Fibroblast of lung (primary cell): Measurements from ENCODE around the gene FANCE. TPM values are rescaled to one million over a fixed set of nuclear protein-coding genes. Genes with fewer than 3 reads are reported as not detected.

Experiments
- DNase-seq, 2 donors: peaks; one replicate each; pipeline versions ENCODE4 v3.0.0 to v3.0.0-alpha.2; 2010; ENCODE audit warnings: low read depth in 2 of 2
- H2AFZ ChIP-seq: 2 replicates; pipeline ENCODE4 v1.5.1; 2012; ENCODE audit warnings: low read length, control low read depth, inconsistent platforms
- H3K27ac ChIP-seq: 2 replicates; pipeline ENCODE4 v1.5.1; 2011; ENCODE audit warnings: low read length, control low read depth; ENCODE audit not compliant: insufficient read depth
- H3K27me3 ChIP-seq: 2 replicates; pipeline ENCODE4 v1.5.1; 2011; ENCODE audit warnings: mild to moderate bottlenecking, low read length; ENCODE audit not compliant: control insufficient read depth, insufficient read depth
- H3K36me3 ChIP-seq: 2 replicates; pipeline ENCODE4 v1.5.1; 2011; ENCODE audit warnings: low read length; ENCODE audit not compliant: control insufficient read depth, insufficient read depth
- H3K4me1 ChIP-seq: 2 replicates; pipeline ENCODE4 v1.5.1; 2011; ENCODE audit warnings: low read length; ENCODE audit not compliant: control insufficient read depth, insufficient read depth; ENCODE audit errors: extremely low read depth
- H3K4me2 ChIP-seq: 2 replicates; pipeline ENCODE4 v1.5.1; 2011; ENCODE audit warnings: low read length, control low read depth; ENCODE audit not compliant: insufficient read depth; ENCODE audit errors: extremely low read depth
- H3K4me3 ChIP-seq, 4 experiments: fragments of 200-600 bp in 1 of 4; sonication (generic) in 1 of 4; replicated peaks in 1 of 4; 2 replicates each; pipeline ENCODE4 v1.5.1; 2011 to 2016; ENCODE audit warnings: low read length in 4 of 4, low read depth in 3 of 4, mild to moderate bottlenecking in 3 of 4, control low read depth in 2 of 4, inconsistent platforms in 1 of 4, mixed read lengths in 1 of 4; ENCODE audit not compliant: insufficient read depth in 1 of 4; ENCODE audit errors: control extremely low read depth in 1 of 4
- H3K79me2 ChIP-seq: 2 replicates; pipeline ENCODE4 v1.5.1; 2012; ENCODE audit warnings: mild to moderate bottlenecking, low read length, inconsistent platforms; ENCODE audit not compliant: control insufficient read depth, insufficient read depth
- H3K9ac ChIP-seq: 2 replicates; pipeline ENCODE4 v1.5.1; 2011; ENCODE audit warnings: mild to moderate bottlenecking, low read length, control low read depth; ENCODE audit not compliant: insufficient read depth
- H3K9me3 ChIP-seq: 2 replicates; pipeline ENCODE4 v1.5.1; 2012; ENCODE audit warnings: low read depth, low read length; ENCODE audit not compliant: control insufficient read depth, insufficient read depth
- H4K20me1 ChIP-seq: 2 replicates; pipeline ENCODE4 v1.5.1; 2011; ENCODE audit warnings: low read length; ENCODE audit not compliant: control insufficient read depth, insufficient read depth; ENCODE audit errors: extremely low read depth
- CTCF ChIP-seq, 2 donors: IDR thresholded peaks in 1 of 2; conservative IDR thresholded peaks in 1 of 2; 1 replicate in 1 of 2; 2 replicates in 1 of 2; pipeline ENCODE4 v1.5.1; 2011 to 2012; ENCODE audit warnings: low read length in 2 of 2, control low read depth in 1 of 2, inconsistent platforms in 1 of 2, low read depth in 1 of 2, mild to moderate bottlenecking in 1 of 2
- EZH2 ChIP-seq: IDR thresholded peaks from 2 replicates; pipeline ENCODE4 v1.5.1; 2012; ENCODE audit warnings: low read length, control low read depth, mild to moderate bottlenecking; ENCODE audit errors: missing control alignments
- polyA minus RNA-seq: library from RNA; depleted of rRNA, polyadenylated mRNA; stranded (reverse); fragments of >200 nt; gene quantifications from 2 replicates; pipeline ENCODE4 v1.2.3, GENCODE V29; 2011; ENCODE audit warnings: low replicate concordance
- polyA plus RNA-seq, 2 donors: library from polyadenylated mRNA; depleted of rRNA in 1 of 2; stranded (reverse) in 1 of 2; unstranded in 1 of 2; fragments of >200 nt; gene quantifications; 2 replicates each; pipeline ENCODE4 v1.2.1, GENCODE V29; 2011 to 2012; ENCODE audit warnings: missing spikeins in 1 of 2
- total RNA-seq: library from RNA; depleted of rRNA; stranded (reverse); fragments of >200 nt; gene quantifications from 2 replicates; pipeline ENCODE4 v1.2.1, GENCODE V29; 2014

Gene FANCE
- total RNA-seq (10.3 and 10.7 TPM in 2 replicates), polyA plus RNA-seq (3.2 and 6.9 TPM in 2 replicates), polyA minus RNA-seq (3.4 and 12.9 TPM in 2 replicates)
- 2.6 and 6.2 TPM in 2 replicates for polyA plus RNA-seq (2012)

GRCh38 chr6:35452183-35453090, at the start of gene FANCE:
Gene FANCE (plus strand): TSS chr6:35452338. CDS start chr6:35452546, 208 bp downstream.
- peak within 1 kb of the TSS; percentile 81 for H3K4me2 ChIP-seq
- peak within 1 kb of the TSS; percentile 81 for H2AFZ ChIP-seq
- H3K36me3 ChIP-seq = no peaks in the 10 kb centered on the region
- no peaks in the 10 kb centered on the region for H3K9me3 ChIP-seq
- H4K20me1 ChIP-seq = no peaks in the 10 kb centered on the region
- H3K27ac ChIP-seq = peak within 1 kb of the TSS; percentile 40
- TF ChIP-seq CTCF (conservative IDR thresholded peaks at IDR 0.05 in 1 of 2, IDR thresholded peaks at IDR 0.05 in 1 of 2; ENCODE audit: low read depth in 1 of 2, low read length in 2 of 2) = no peak
- TF ChIP-seq EZH2 = no peak
- H3K4me1 ChIP-seq = peaks cover 2% of the 10 kb centered on the region
- peak; percentile 82 to 90 for DNase-seq
- peak within 1 kb of the TSS; percentile 51 for H3K9ac ChIP-seq
- no peaks in the 10 kb centered on the region for H3K27me3 ChIP-seq
- H3K4me3 ChIP-seq = peak within 1 kb of the TSS; percentile 64 to 84 (median 66)
- no peaks in the 10 kb centered on the region for H3K79me2 ChIP-seq

- Histone ChIP-seq H3K9ac (no peak overlapping the region), H3K36me3 (no peaks in the 10 kb centered on the region), H2AFZ (no peak overlapping the region), H4K20me1 (no peaks in the 10 kb centered on the region), H3K9me3 (no peaks in the 10 kb centered on the region), H3K27me3 (no peaks in the 10 kb centered on the region), H3K4me2 (no peak overlapping the region), H3K79me2 (no peaks in the 10 kb centered on the region), H3K4me1 (no peaks in the 10 kb centered on the region), H3K27ac (no peak overlapping the region), H3K4me3 (no peak overlapping the region)
- no peak for DNase-seq
- TF ChIP-seq CTCF (conservative IDR thresholded peaks at IDR 0.05 in 1 of 2, IDR thresholded peaks at IDR 0.05 in 1 of 2; ENCODE audit: low read depth in 1 of 2, low read length in 2 of 2) (no peak), EZH2 (no peak)
Observed at GRCh38 chr6:35402856-35403191, 49.3 kb upstream of the FANCE start.

- H3K4me2 ChIP-seq = no peak overlapping the region
- H3K27me3 ChIP-seq = no peaks in the 10 kb centered on the region
- H3K9ac ChIP-seq = no peak overlapping the region
- H3K9me3 ChIP-seq = no peaks in the 10 kb centered on the region
- DNase-seq = no peak
- no peak overlapping the region for H3K4me3 ChIP-seq
- H3K4me1 ChIP-seq = no peaks in the 10 kb centered on the region
- H3K79me2 ChIP-seq = no peaks in the 10 kb centered on the region
- TF ChIP-seq EZH2 (no peak), CTCF (conservative IDR thresholded peaks at IDR 0.05 in 1 of 2, IDR thresholded peaks at IDR 0.05 in 1 of 2; ENCODE audit: low read depth in 1 of 2, low read length in 2 of 2) (no peak)
- no peaks in the 10 kb centered on the region for H3K36me3 ChIP-seq
- H4K20me1 ChIP-seq = no peaks in the 10 kb centered on the region
- no peak overlapping the region for H2AFZ ChIP-seq
- H3K27ac ChIP-seq = no peak overlapping the region
Observed at GRCh38 chr6:35403544-35404442, 48.3 kb upstream of the FANCE start.
